BLaER1 treated with 17β-estradiol and CSF1 and Interleukin-3, amounts not matched to agents 10 nM and 100 nM (cell line): Measurements from ENCODE around the gene SLAMF9.

Experiments used
- H3K27ac ChIP-seq, 11 experiments: shearing (Covaris generic); formaldehyde crosslinking; 2 replicates each; pipeline ENCODE4 v1.8.1; 2022
- H3K27me3 ChIP-seq, 11 experiments: shearing (Covaris generic); formaldehyde crosslinking; 2 replicates each; pipeline ENCODE4 v1.8.1; 2022
- H3K36me3 ChIP-seq, 11 experiments: shearing (Covaris generic); formaldehyde crosslinking; 2 replicates each; pipeline ENCODE4 v1.8.1; 2022
- H3K4me1 ChIP-seq, 10 experiments: shearing (Covaris generic); formaldehyde crosslinking; 2 replicates each; pipeline ENCODE4 v1.8.1; 2022
- H3K4me2 ChIP-seq, 11 experiments: shearing (Covaris generic); formaldehyde crosslinking; 2 replicates each; pipeline ENCODE4 v1.8.1; 2022
- H3K4me3 ChIP-seq, 10 experiments: shearing (Covaris generic); formaldehyde crosslinking; 2 replicates each; pipeline ENCODE4 v1.8.1; 2022
- H3K9ac ChIP-seq, 11 experiments: shearing (Covaris generic); formaldehyde crosslinking; 2 replicates each; pipeline ENCODE4 v1.8.1; 2022
- H3K9me3 ChIP-seq, 11 experiments: shearing (Covaris generic); formaldehyde crosslinking; replicated peaks in 1 of 11; 2 replicates each; pipeline ENCODE4 v1.8.1; 2022
- H4K20me1 ChIP-seq, 11 experiments: shearing (Covaris generic); formaldehyde crosslinking; 2 replicates each; pipeline ENCODE4 v1.8.1; 2022
- Cebpa-rat ChIP-seq, 11 experiments: shearing (Covaris generic); IDR thresholded peaks; 2 replicates each; pipeline ENCODE4 v1.8.1; 2022

SLAMF9 gene

DNA sequence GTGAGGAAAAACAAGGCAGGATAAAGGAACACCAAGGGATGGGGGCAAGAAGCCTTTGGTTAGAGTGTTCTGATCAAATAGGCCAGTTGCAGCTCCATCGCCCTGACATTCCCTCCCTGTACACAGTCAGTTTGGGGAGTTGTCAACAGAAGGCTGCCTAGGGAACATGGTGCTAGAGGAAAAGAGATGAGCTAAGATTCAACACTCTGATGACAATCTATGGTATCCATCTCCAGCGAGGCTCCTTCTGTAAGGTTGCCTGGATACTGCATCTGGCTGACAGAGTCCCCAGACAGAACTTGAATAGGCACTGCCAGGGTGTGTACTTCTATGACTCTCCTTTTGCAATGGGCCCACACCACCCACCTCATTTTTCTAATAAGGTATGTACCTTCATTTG lies 11.2 kb upstream of the SLAMF9 start:
- no peak for TF ChIP-seq Cebpa-rat (IDR thresholded peaks at IDR 0.05)
- no peak overlapping the region for H3K4me3 ChIP-seq
- no peak overlapping the region for H3K4me2 ChIP-seq
- H3K9ac ChIP-seq, result no peak overlapping the region
- H3K9me3 ChIP-seq, result no peaks in the 10 kb centered on the region
- H4K20me1 ChIP-seq, result no peaks in the 10 kb centered on the region
- no peaks in the 10 kb centered on the region for H3K4me1 ChIP-seq
- H3K27ac ChIP-seq, result no peak overlapping the region
- no peaks in the 10 kb centered on the region for H3K36me3 ChIP-seq
- H3K27me3 ChIP-seq, result no peaks in the 10 kb centered on the region

DNA sequence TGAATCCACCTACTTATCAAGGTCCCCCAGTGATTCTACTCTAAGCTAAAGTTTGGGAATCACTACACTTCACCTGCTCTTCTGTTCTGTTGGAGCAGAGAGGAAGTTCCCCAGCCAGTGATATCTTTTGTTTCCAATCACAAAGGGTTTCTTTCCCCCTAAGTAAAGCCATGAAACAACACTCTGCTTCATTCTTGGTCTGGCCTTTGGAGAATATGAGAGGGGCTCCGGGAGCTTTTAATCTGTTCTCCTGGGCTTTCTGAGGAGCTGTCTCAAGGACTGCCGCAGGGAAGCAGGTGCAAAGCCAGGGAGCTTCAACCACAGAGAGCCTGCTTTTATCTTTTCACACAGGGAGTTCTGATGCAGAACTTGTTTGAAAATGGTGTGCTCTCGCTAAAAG lies 10.1 kb upstream of the SLAMF9 start:
- H3K9ac ChIP-seq, result no peak overlapping the region
- H3K4me1 ChIP-seq, result peaks cover 0 to 4% (median 0%) of the 10 kb centered on the region in 10 experiments; a peak in 1 of 20 replicates
- H3K27me3 ChIP-seq, result no peaks in the 10 kb centered on the region
- no peaks in the 10 kb centered on the region for H3K9me3 ChIP-seq
- H3K4me3 ChIP-seq, result no peak overlapping the region
- no peak overlapping the region for H3K27ac ChIP-seq
- no peaks in the 10 kb centered on the region for H4K20me1 ChIP-seq
- H3K36me3 ChIP-seq, result no peaks in the 10 kb centered on the region
- TF ChIP-seq Cebpa-rat (IDR thresholded peaks at IDR 0.05), result no peak
- no peak overlapping the region for H3K4me2 ChIP-seq

DNA sequence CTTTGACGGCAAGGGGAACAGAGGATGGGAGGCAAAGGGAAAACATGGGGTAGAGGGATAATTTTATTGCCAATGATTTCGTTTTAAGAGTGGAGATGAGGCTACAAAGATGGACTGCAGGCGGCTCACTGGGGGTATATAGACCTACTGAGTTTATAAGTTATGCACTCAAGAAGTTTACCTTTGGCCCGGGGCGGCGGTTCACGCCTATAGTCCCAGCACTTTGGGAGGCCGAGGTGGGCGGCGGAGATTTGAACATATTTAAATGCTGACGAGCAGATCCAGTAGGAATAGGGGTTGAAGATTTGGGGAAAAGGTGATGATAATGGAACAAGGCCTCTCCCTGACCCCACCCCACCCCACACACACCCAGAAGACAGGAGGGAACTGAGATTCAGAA lies 8.1 kb upstream of the SLAMF9 start:
- H3K4me2 ChIP-seq, result no peak overlapping the region
- no peak for TF ChIP-seq Cebpa-rat (IDR thresholded peaks at IDR 0.05)
- no peak overlapping the region for H3K4me3 ChIP-seq
- H3K27ac ChIP-seq, result no peak overlapping the region
- H3K36me3 ChIP-seq, result no peaks in the 10 kb centered on the region
- peaks cover 0 to 4% (median 0%) of the 10 kb centered on the region in 10 experiments; a peak in 1 of 20 replicates for H3K4me1 ChIP-seq
- no peaks in the 10 kb centered on the region for H3K27me3 ChIP-seq
- no peaks in the 10 kb centered on the region; a peak in 1 of 22 replicates for H4K20me1 ChIP-seq
- no peaks in the 10 kb centered on the region for H3K9me3 ChIP-seq
- no peak overlapping the region for H3K9ac ChIP-seq

DNA sequence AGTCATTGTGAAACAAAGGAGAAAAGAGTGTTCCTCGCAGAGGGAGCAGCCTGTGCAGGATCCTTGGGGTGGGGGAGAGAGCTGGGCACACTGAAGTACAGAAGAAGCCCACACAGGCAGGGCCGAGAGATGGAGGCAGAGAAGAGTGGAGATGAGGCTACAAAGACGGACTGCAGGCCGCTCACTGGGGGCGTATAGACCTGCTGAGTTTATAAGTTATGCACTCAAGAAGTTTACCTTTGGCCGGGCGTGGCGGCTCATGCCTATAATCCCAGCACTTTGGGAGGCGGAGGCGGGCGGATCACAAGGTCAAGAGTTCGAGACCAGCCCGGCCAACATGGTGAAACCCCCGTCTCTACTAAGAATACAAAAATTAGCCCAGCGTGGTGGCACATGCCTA lies 7.6 kb upstream of the SLAMF9 start:
- TF ChIP-seq Cebpa-rat (IDR thresholded peaks at IDR 0.05), result no peak
- no peak overlapping the region for H3K27ac ChIP-seq
- H3K4me3 ChIP-seq, result no peak overlapping the region
- no peak overlapping the region for H3K4me2 ChIP-seq
- peaks cover 0 to 4% (median 0%) of the 10 kb centered on the region in 10 experiments; a peak in 1 of 20 replicates for H3K4me1 ChIP-seq
- no peaks in the 10 kb centered on the region for H3K9me3 ChIP-seq
- H3K9ac ChIP-seq, result no peak overlapping the region
- no peaks in the 10 kb centered on the region for H3K27me3 ChIP-seq
- no peaks in the 10 kb centered on the region for H3K36me3 ChIP-seq
- H4K20me1 ChIP-seq, result no peaks in the 10 kb centered on the region; a peak in 1 of 22 replicates

DNA sequence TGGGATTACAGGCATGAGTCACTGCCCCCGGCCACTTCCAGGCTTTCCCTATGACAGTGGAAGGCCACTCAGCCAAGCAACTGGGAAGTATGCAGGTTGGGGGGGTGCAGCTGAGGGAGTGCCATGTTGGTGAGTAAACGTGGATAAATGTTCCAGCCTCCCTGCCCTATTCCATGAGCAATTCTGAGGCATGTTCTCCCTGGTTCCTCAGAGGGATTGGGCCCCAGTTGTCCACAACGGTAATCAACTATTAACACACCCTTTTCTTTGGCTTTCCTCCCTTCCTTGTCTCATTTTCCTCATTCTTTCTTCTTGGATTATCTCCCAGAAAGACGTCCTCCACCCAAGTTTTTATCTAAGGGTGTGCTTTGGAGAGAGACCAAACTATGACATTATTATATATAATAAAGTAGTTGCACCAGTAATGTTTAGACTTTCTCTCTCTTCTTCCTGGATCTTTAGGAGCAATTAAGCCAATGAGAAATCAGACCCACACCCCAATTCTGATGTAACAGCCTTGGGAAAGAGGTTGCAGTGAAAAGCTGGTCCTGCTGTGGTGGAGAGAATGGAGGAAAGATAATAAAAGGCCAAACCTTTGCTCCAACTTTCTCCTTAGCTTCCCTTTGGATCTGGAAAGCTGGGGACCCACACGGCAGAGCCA lies 6.8 kb upstream of the SLAMF9 start:
- H3K9me3 ChIP-seq, result no peaks in the 10 kb centered on the region
- no peaks in the 10 kb centered on the region; a peak in 1 of 22 replicates for H4K20me1 ChIP-seq
- no peaks in the 10 kb centered on the region for H3K27me3 ChIP-seq
- no peak overlapping the region for H3K4me2 ChIP-seq
- H3K4me3 ChIP-seq, result no peak overlapping the region
- peaks cover 0 to 4% (median 0%) of the 10 kb centered on the region in 10 experiments; a peak in 1 of 20 replicates for H3K4me1 ChIP-seq
- H3K9ac ChIP-seq, result no peak overlapping the region
- H3K27ac ChIP-seq, result no peak overlapping the region
- no peaks in the 10 kb centered on the region for H3K36me3 ChIP-seq
- TF ChIP-seq Cebpa-rat (IDR thresholded peaks at IDR 0.05), result no peak

GRCh38 chr1:159959451-159959850 lies 5.4 kb upstream of the SLAMF9 start:
- no peaks in the 10 kb centered on the region for H3K27me3 ChIP-seq
- no peak overlapping the region for H3K27ac ChIP-seq
- no peaks in the 10 kb centered on the region for H3K36me3 ChIP-seq
- H3K4me2 ChIP-seq, result no peak overlapping the region
- H3K9me3 ChIP-seq, result no peaks in the 10 kb centered on the region
- no peaks in the 10 kb centered on the region; a peak in 1 of 22 replicates for H4K20me1 ChIP-seq
- peaks cover 0 to 5% (median under 1%) of the 10 kb centered on the region in 10 experiments; a peak in 9 of 20 replicates for H3K4me1 ChIP-seq
- TF ChIP-seq Cebpa-rat (IDR thresholded peaks at IDR 0.05), result no peak
- H3K4me3 ChIP-seq, result no peak overlapping the region
- no peak overlapping the region for H3K9ac ChIP-seq

- Histone ChIP-seq H3K27me3 (no peaks in the 10 kb centered on the region), H4K20me1 (no peaks in the 10 kb centered on the region; a peak in 1 of 22 replicates), H3K36me3 (no peaks in the 10 kb centered on the region), H3K9ac (no peak overlapping the region), H3K4me2 (no peak overlapping the region), H3K4me1 (peaks cover 0 to 11% (median 5%) of the 10 kb centered on the region in 10 experiments; a peak in 10 of 20 replicates), H3K4me3 (no peak overlapping the region), H3K27ac (no peak overlapping the region), H3K9me3 (no peaks in the 10 kb centered on the region)
- no peak for TF ChIP-seq Cebpa-rat (IDR thresholded peaks at IDR 0.05)
Observed at GRCh38 chr1:159958719-159959380, 4.8 kb upstream of the SLAMF9 start.

GRCh38 chr1:159957824-159958268 lies 3.8 kb upstream of the SLAMF9 start:
- no peak for TF ChIP-seq Cebpa-rat (IDR thresholded peaks at IDR 0.05)
- Histone ChIP-seq H4K20me1 (no peaks in the 10 kb centered on the region; a peak in 1 of 22 replicates), H3K36me3 (no peaks in the 10 kb centered on the region), H3K4me3 (no peak overlapping the region), H3K4me2 (no peak overlapping the region), H3K27ac (no peak overlapping the region), H3K27me3 (no peaks in the 10 kb centered on the region), H3K4me1 (peaks cover 0 to 19% (median 6%) of the 10 kb centered on the region in 10 experiments; a peak in 10 of 20 replicates), H3K9me3 (no peaks in the 10 kb centered on the region), H3K9ac (no peak overlapping the region)

- peaks cover 0 to 20% (median 9%) of the 10 kb centered on the region in 10 experiments; a peak in 12 of 20 replicates for H3K4me1 ChIP-seq
- H3K27me3 ChIP-seq, result no peaks in the 10 kb centered on the region
- H3K4me2 ChIP-seq, result no peak overlapping the region
- no peak overlapping the region for H3K9ac ChIP-seq
- no peak overlapping the region for H3K27ac ChIP-seq
- no peaks in the 10 kb centered on the region for H3K36me3 ChIP-seq
- H3K4me3 ChIP-seq, result no peak overlapping the region
- H4K20me1 ChIP-seq, result no peaks in the 10 kb centered on the region; a peak in 1 of 22 replicates
- no peaks in the 10 kb centered on the region for H3K9me3 ChIP-seq
- TF ChIP-seq Cebpa-rat (IDR thresholded peaks at IDR 0.05), result no peak
Observed at GRCh38 chr1:159955456-159955855, 1.4 kb upstream of the SLAMF9 start.
